SU-DHL-6 (cell line): ENCODE data around the gene NEK4.

Experiments
- H2AFZ ChIP-seq: fragments of 200-600 bp; sonication (generic); 2 replicates; pipeline ENCODE4 v1.6.1; 2014; ENCODE audit warnings: low read depth, mild to moderate bottlenecking, moderate library complexity, mixed read lengths, antibody characterized with exemption, low read length; ENCODE audit not compliant: severe bottlenecking
- H3F3A ChIP-seq: fragments of 200-600 bp; shearing (Covaris generic); 2 replicates; pipeline ENCODE4 v1.6.0; 2016; ENCODE audit warnings: antibody characterized with exemption, mild to moderate bottlenecking; ENCODE audit not compliant: insufficient read depth
- H3K27ac ChIP-seq: fragments of 200-600 bp; sonication (generic); 2 replicates; pipeline ENCODE4 v1.5.1; 2016; ENCODE audit warnings: low read depth, mild to moderate bottlenecking, low read length, moderate library complexity, mixed read lengths
- H3K27me3 ChIP-seq: fragments of 200-600 bp; sonication (generic), shearing (Covaris generic); 2 replicates; pipeline ENCODE4 v1.6.0; 2014; ENCODE audit warnings: mild to moderate bottlenecking, low read length
- H3K36me3 ChIP-seq: fragments of 200-600 bp; sonication (generic); 2 replicates; pipeline ENCODE4 v1.6.1; 2014; ENCODE audit warnings: mild to moderate bottlenecking, low read length, mixed read lengths
- H3K4me2 ChIP-seq: fragments of 300-600, 200-600 bp; shearing (Covaris generic), sonication (generic); 2 replicates; pipeline ENCODE4 v1.6.0; 2014; ENCODE audit warnings: low read length, low read depth, mild to moderate bottlenecking; ENCODE audit not compliant: poor library complexity, severe bottlenecking
- H3K4me3 ChIP-seq: fragments of 200-600 bp; sonication (generic); 2 replicates; pipeline ENCODE4 v1.5.1; 2014; ENCODE audit warnings: antibody characterized with exemption, low read length, mild to moderate bottlenecking, mixed read lengths; ENCODE audit not compliant: insufficient read depth, poor library complexity, severe bottlenecking
- H3K79me2 ChIP-seq: fragments of 200-600 bp; sonication (generic); 2 replicates; pipeline ENCODE4 v1.6.1; 2014; ENCODE audit warnings: mild to moderate bottlenecking, low read length, moderate library complexity; ENCODE audit not compliant: insufficient read depth
- H3K9ac ChIP-seq: fragments of 200-600 bp; sonication (generic); 2 replicates; pipeline ENCODE4 v1.7.0; 2014; ENCODE audit warnings: mild to moderate bottlenecking, low read length
- H3K9me2 ChIP-seq: fragments of 200-600 bp; sonication (generic); replicated peaks from 2 replicates; pipeline ENCODE4 v1.6.1; 2014; ENCODE audit warnings: low read length; ENCODE audit not compliant: insufficient read depth
- H3K9me3 ChIP-seq: fragments of 200-600 bp; sonication (generic); 2 replicates; pipeline ENCODE4 v1.6.1; 2014; ENCODE audit warnings: low read length, mixed read lengths; ENCODE audit not compliant: insufficient read depth
- H4K20me1 ChIP-seq: fragments of 200-600 bp; sonication (generic); 2 replicates; pipeline ENCODE4 v1.6.1; 2014; ENCODE audit warnings: low read depth, mild to moderate bottlenecking, antibody characterized with exemption, low read length, moderate library complexity, mixed read lengths
- EZH2phosphoT487 ChIP-seq: fragments of 200-600 bp; sonication (generic), shearing (Covaris generic); conservative IDR thresholded peaks from 2 replicates; pipeline ENCODE4 v1.6.1; 2018; ENCODE audit warnings: mild to moderate bottlenecking, antibody characterized with exemption, low read length, moderate library complexity, mixed read lengths
- TF ChIP-seq, protein P1 (sequence below): fragments of 200-600 bp; sonication (generic); IDR thresholded peaks from one replicate; pipeline ENCODE4 v1.5.1; 2017; ENCODE audit warnings: antibody characterized with exemption, mild to moderate bottlenecking, low read length, moderate library complexity; ENCODE audit not compliant: insufficient read depth, poor library complexity, severe bottlenecking

NEK4 gene

DNA sequence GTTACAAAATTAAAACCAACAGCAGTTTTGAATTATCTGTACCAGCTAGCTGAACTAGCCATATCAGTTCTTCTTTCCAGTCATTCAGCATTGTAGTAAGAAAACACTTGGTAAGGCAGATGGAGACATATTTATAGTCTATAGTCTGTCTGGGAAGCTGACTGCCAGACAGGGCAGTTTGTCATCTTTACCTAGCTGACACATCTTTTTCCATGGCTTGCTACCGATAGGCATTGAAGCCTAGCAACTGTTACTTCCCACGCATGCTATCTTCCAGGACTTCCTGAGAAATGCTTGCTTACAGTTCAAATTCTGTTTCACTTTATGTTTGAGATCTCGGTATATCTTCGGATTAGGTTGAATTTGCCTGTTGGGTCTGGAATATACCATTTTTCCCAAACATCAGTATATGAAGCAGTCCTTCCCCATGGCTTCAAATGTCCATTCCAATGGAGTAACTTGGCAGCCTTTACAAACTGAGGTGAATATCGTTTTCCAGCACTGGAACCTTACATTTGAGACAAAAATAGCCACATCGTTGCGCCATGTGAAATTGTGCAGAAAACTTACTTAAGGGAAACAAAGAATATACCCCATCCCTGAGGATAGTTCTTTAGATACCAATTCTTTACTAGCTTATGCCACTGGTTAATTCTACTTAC is 76.1 kb downstream of the NEK4 start:
- TF ChIP-seq EZH2phosphoT487: no peak
- TF ChIP-seq, protein P1, sequence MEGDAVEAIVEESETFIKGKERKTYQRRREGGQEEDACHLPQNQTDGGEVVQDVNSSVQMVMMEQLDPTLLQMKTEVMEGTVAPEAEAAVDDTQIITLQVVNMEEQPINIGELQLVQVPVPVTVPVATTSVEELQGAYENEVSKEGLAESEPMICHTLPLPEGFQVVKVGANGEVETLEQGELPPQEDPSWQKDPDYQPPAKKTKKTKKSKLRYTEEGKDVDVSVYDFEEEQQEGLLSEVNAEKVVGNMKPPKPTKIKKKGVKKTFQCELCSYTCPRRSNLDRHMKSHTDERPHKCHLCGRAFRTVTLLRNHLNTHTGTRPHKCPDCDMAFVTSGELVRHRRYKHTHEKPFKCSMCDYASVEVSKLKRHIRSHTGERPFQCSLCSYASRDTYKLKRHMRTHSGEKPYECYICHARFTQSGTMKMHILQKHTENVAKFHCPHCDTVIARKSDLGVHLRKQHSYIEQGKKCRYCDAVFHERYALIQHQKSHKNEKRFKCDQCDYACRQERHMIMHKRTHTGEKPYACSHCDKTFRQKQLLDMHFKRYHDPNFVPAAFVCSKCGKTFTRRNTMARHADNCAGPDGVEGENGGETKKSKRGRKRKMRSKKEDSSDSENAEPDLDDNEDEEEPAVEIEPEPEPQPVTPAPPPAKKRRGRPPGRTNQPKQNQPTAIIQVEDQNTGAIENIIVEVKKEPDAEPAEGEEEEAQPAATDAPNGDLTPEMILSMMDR: no peak
- no peak overlapping the region for H3K4me2 ChIP-seq
- no peaks in the 10 kb centered on the region for H3K27me3 ChIP-seq
- peaks cover 3% of the 10 kb centered on the region; the same call in 1 of the 2 replicates for H4K20me1 ChIP-seq
- H3K36me3 ChIP-seq: peaks cover 52% of the 10 kb centered on the region
- H3K9me3 ChIP-seq: no peaks in the 10 kb centered on the region
- H3K79me2 ChIP-seq: no peaks in the 10 kb centered on the region
- H3F3A ChIP-seq: peaks cover 73% of the 10 kb centered on the region
- H3K9ac ChIP-seq: no peak overlapping the region
- H3K4me3 ChIP-seq: no peak overlapping the region
- no peak overlapping the region for H2AFZ ChIP-seq
- no peak overlapping the region for H3K27ac ChIP-seq
- H3K9me2 ChIP-seq: no peaks in the 10 kb centered on the region

- no peaks in the 10 kb centered on the region for H3K9me2 ChIP-seq
- H3K9me3 ChIP-seq: no peaks in the 10 kb centered on the region
- no peak overlapping the region for H2AFZ ChIP-seq
- peaks cover 68% of the 10 kb centered on the region for H3F3A ChIP-seq
- H3K79me2 ChIP-seq: peaks cover 10% of the 10 kb centered on the region
- no peak overlapping the region for H3K27ac ChIP-seq
- no peak overlapping the region for H3K4me3 ChIP-seq
- peaks cover 67% of the 10 kb centered on the region for H3K36me3 ChIP-seq
- H3K9ac ChIP-seq: no peak overlapping the region
- H3K4me2 ChIP-seq: no peak overlapping the region
- H4K20me1 ChIP-seq: peaks cover 3% of the 10 kb centered on the region; the same call in 1 of the 2 replicates
- no peaks in the 10 kb centered on the region for H3K27me3 ChIP-seq
- TF ChIP-seq, protein P1: no peak
- TF ChIP-seq EZH2phosphoT487: no peak
Observed at GRCh38 chr3:52693071-52693470, 77.7 kb downstream of the NEK4 start.

- H3F3A ChIP-seq: peaks cover 48% of the 10 kb centered on the region
- H3K4me2 ChIP-seq: no peak overlapping the region
- H4K20me1 ChIP-seq: peaks cover 3% of the 10 kb centered on the region; the same call in 1 of the 2 replicates
- no peaks in the 10 kb centered on the region for H3K9me2 ChIP-seq
- H3K27ac ChIP-seq: no peak overlapping the region
- TF ChIP-seq, protein P1: no peak
- no peak for TF ChIP-seq EZH2phosphoT487
- H3K27me3 ChIP-seq: no peaks in the 10 kb centered on the region
- H3K9me3 ChIP-seq: no peaks in the 10 kb centered on the region
- peaks cover 33% of the 10 kb centered on the region for H3K79me2 ChIP-seq
- H3K9ac ChIP-seq: no peak overlapping the region
- peaks cover 71% of the 10 kb centered on the region for H3K36me3 ChIP-seq
- no peak overlapping the region for H3K4me3 ChIP-seq
- H2AFZ ChIP-seq: no peak overlapping the region
Observed at GRCh38 chr3:52690560-52690959, 80.2 kb downstream of the NEK4 start.
